GM06990 (cell line): ENCODE measurements around the gene LY6G6C.

Source experiments
- DNase-seq: peaks from one replicate; pipeline ENCODE4 v3.0.0-alpha.2; 2011; ENCODE audit not compliant: insufficient read length; ENCODE audit errors: extremely low read depth
- H3K27me3 ChIP-seq: replicated peaks from 2 replicates; pipeline ENCODE4 v1.6.0; 2011; ENCODE audit warnings: low read length; ENCODE audit not compliant: control insufficient read depth, insufficient read depth
- H3K36me3 ChIP-seq: 2 replicates; pipeline ENCODE4 v1.5.1; 2011; ENCODE audit warnings: low read length; ENCODE audit not compliant: control insufficient read depth, insufficient read depth
- H3K4me3 ChIP-seq: replicated peaks from 2 replicates; pipeline ENCODE4 v1.5.1; 2011; ENCODE audit warnings: low read depth, mild to moderate bottlenecking, control low read depth, low read length
- CTCF ChIP-seq: IDR thresholded peaks from 2 replicates; pipeline ENCODE4 v1.5.1; 2011; ENCODE audit warnings: low read length, control low read depth, mild to moderate bottlenecking, inconsistent platforms; ENCODE audit not compliant: insufficient read depth, poor library complexity, severe bottlenecking

The LY6G6C gene

GRCh38 chr6:31736021-31736767, 14.6 kb upstream of the LY6G6C start, which contains the start of gene CLIC1:
Gene CLIC1, minus strand, starts transcription at chr6:31736530. Its CDS starts 230 bp downstream, at chr6:31736300.
- H3K4me3 ChIP-seq = peak within 1 kb of the TSS; percentile 84
- peak; percentile 87 for DNase-seq
- H3K36me3 ChIP-seq = peaks cover 11% of the 10 kb centered on the region
- TF ChIP-seq CTCF = no peak
- no peaks in the 10 kb centered on the region for H3K27me3 ChIP-seq

DNA sequence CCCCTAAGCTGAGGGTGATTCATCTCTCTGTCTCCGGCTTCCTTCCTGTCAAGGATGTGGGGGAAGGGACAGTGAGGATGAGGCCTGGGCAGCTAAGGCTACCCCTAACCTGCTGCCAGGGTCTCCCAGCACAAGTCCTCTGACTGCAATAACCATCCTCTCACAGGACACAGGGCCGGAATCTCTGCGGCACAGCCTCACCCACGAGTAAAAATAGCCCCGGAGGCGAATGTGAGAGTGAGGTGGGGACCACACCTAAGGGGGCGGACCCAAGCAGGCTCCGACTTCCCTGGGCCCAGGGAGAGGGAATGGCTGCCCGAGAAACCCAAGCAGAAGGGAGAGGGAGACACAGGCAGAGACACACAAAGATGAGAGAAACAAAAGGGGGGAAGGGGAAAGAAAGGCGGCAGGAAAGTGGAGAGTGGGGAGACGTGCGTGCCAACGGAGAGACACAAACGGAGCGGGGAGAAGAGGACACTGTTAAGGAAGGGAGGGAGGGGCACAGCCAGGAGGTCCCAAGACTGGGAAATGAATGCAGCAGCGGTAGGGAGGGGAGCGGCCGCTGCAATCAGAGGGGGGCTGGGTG, 13.4 kb upstream of the LY6G6C start:
- DNase-seq = peak; percentile 73
- no peak for TF ChIP-seq CTCF
- Histone ChIP-seq H3K27me3 (no peaks in the 10 kb centered on the region), H3K36me3 (peaks cover 11% of the 10 kb centered on the region), H3K4me3 (peak overlapping the region; percentile 84)

- Histone ChIP-seq H3K4me3 (peak overlapping the region; percentile 84), H3K36me3 (peaks cover 11% of the 10 kb centered on the region), H3K27me3 (no peaks in the 10 kb centered on the region)
- TF ChIP-seq CTCF = no peak
- DNase-seq = no peak
Measured at GRCh38 chr6:31734247-31734820, 12.8 kb upstream of the LY6G6C start.

DNA sequence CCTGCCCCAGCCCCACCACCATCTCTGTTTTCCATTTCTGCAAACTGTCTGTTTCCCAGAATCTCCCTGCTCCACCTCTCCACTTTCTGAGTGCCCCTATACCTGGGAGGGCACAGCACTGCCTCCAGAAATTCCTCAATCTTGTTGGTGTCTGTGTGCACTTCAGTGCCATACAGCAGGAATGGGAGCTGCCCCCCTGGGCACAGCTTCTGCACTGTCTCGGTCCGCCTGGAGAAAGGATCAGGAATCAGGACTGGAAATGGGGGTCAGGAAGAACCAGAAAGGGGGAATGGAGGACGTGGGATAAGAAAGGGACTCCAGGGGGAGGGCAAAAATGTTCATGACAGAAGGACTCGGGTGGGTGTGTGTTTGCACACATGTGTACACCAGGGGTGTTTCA, 12.2 kb upstream of the LY6G6C start:
- H3K36me3 ChIP-seq = peaks cover 11% of the 10 kb centered on the region
- no peak for DNase-seq
- H3K4me3 ChIP-seq = peak overlapping the region; percentile 84; the same call in 1 of the 2 replicates
- TF ChIP-seq CTCF = no peak
- H3K27me3 ChIP-seq = no peaks in the 10 kb centered on the region

- Histone ChIP-seq H3K36me3 (peaks cover 11% of the 10 kb centered on the region), H3K4me3 (no peak overlapping the region), H3K27me3 (no peaks in the 10 kb centered on the region)
- DNase-seq = no peak
- TF ChIP-seq CTCF = no peak
Measured at GRCh38 chr6:31732029-31732428, 10.5 kb upstream of the LY6G6C start.
